Measurements from ENCODE around the gene PRKAG3. TPM values are rescaled to one million over a fixed set of nuclear protein-coding genes. Genes with fewer than 3 reads are reported as not detected.

PRKAG3 gene
- total and polyA plus RNA-seq, 9 of the 15 experiments (the other 6 are each of a cell fraction or from before 2014, with no cell fraction given), result not detected

DNA sequence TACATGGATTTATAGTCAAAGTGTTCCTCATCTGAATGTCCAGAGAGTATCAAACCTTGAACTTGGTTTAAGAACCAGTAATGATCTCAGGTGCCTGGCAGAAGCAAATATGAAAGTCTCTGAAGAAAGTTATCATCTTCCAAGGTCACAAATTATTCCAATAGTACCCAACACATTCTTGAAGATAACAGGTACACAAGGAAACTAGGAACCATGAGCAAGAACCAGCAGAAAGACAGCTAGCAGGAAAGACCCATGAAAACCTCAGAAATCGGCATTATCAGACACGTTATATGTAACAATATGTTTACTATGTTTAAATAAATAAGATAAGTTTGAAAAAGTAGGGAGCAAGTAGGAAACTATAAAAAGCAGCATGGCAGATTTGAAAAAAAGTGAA lies 5.9 kb upstream of the PRKAG3 start:
- no peaks in the 10 kb centered on the region for H3K36me3 ChIP-seq (ENCODE audit: control insufficient read depth, insufficient read depth, low read length)
- BruUV-seq (replicated peaks), result no TSS peak
- no peaks in the 10 kb centered on the region for H3K9me1 ChIP-seq (ENCODE audit: control insufficient read depth, insufficient read depth, low read length)
- TF ChIP-seq, protein P1, sequence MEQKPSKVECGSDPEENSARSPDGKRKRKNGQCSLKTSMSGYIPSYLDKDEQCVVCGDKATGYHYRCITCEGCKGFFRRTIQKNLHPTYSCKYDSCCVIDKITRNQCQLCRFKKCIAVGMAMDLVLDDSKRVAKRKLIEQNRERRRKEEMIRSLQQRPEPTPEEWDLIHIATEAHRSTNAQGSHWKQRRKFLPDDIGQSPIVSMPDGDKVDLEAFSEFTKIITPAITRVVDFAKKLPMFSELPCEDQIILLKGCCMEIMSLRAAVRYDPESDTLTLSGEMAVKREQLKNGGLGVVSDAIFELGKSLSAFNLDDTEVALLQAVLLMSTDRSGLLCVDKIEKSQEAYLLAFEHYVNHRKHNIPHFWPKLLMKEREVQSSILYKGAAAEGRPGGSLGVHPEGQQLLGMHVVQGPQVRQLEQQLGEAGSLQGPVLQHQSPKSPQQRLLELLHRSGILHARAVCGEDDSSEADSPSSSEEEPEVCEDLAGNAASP (IDR thresholded peaks at IDR 0.05), result no peak
- TF ChIP-seq ZNF175 (CRISPR knock-in tag; IDR thresholded peaks at IDR 0.05; ENCODE audit: low read depth), result no peak
- TF ChIP-seq, protein P2, sequence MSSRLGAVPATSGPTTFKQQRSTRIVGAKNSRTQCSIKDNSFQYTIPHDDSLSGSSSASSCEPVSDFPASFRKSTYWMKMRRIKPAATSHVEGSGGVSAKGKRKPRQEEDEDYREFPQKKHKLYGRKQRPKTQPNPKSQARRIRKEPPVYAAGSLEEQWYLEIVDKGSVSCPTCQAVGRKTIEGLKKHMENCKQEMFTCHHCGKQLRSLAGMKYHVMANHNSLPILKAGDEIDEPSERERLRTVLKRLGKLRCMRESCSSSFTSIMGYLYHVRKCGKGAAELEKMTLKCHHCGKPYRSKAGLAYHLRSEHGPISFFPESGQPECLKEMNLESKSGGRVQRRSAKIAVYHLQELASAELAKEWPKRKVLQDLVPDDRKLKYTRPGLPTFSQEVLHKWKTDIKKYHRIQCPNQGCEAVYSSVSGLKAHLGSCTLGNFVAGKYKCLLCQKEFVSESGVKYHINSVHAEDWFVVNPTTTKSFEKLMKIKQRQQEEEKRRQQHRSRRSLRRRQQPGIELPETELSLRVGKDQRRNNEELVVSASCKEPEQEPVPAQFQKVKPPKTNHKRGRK (tag; IDR thresholded peaks at IDR 0.05), result no peak
- TF ChIP-seq HNRNPK (IDR thresholded peaks at IDR 0.05; ENCODE audit: low read depth, low read length, poor library complexity, severe bottlenecking), result no peak
- TF ChIP-seq ZNF41 (CRISPR knock-in tag; conservative IDR thresholded peaks at IDR 0.05), result peak; percentile 95
- no peak overlapping the region for H2AFZ ChIP-seq (ENCODE audit: low read depth, low read length)
- no peak overlapping the region for H3K4me3 ChIP-seq
- ChIA-PET POLR2A (interaction anchor here (1.0 kb wide), 1 partner anchor 8 kb away, joined by 3 read pairs; no protein-coding TSS in a partner anchor), CTCF (ENCODE audit: low intra/inter-chr PET ratio) (no interaction called here)
- no peak for DNase-seq (ENCODE audit: extremely low read depth in 1 of 4, low spot score in 3 of 4)
- WGBS (ENCODE audit: insufficient coverage, low coverage, missing lambda C conversion rate), result 0% methylated on average over 2 of the region's 2 CpGs
- H3K79me2 ChIP-seq (ENCODE audit: control insufficient read depth, insufficient read depth, low read length), result no peaks in the 10 kb centered on the region
- no peaks in the 10 kb centered on the region for H4K20me1 ChIP-seq (replicated peaks; ENCODE audit: control insufficient read depth, insufficient read depth, low read length)
- intact Hi-C loops (cut with micrococcal nuclease) (no loop called here), in situ Hi-C loops (cut with MboI) (no loop called here)
- ATAC-seq, result no peak
- H3K4me1 ChIP-seq (replicated peaks in 1 of 2; ENCODE audit: control insufficient read depth in 2 of 2, insufficient read depth in 2 of 2, low read length in 2 of 2), result no peaks in the 10 kb centered on the region
- no peaks in the 10 kb centered on the region for H3K9me3 ChIP-seq (replicated peaks; ENCODE audit: control insufficient read depth, insufficient read depth, low read depth, low read length)
- no peak overlapping the region for H3K9ac ChIP-seq (ENCODE audit: insufficient read depth in 1 of 2, low read depth in 2 of 2, low read length in 2 of 2)
- no peak for FAIRE-seq
- no peak overlapping the region for H3K27ac ChIP-seq (ENCODE audit: extremely low read depth, low read depth, low read length)
- peaks cover 3 to 29% of the 10 kb centered on the region in 2 experiments; a peak in 3 of 5 replicates for H3K27me3 ChIP-seq (ENCODE audit: control insufficient read depth in 2 of 2, insufficient read depth in 2 of 2, low read length in 2 of 2)
- no peak overlapping the region for H3K4me2 ChIP-seq (ENCODE audit: insufficient read depth, low read length)

Measured in K562 (cell line).